HepG2 (cell line): ENCODE data around the gene CEP83. TPM values are rescaled to one million over a fixed set of nuclear protein-coding genes. Genes with fewer than 3 reads are reported as not detected.

Experiments
- ATAC-seq: fragments of 200-7000 bp; cut with Tn5 transposase; 3 replicates; pipeline ENCODE4 v1.9.1; 2020; ENCODE audit warnings: mild to moderate bottlenecking, moderate library complexity
- BruUV-seq: library from RNA; stranded (reverse); fragments of 400-500 nt; replicated peaks from 2 replicates; lab custom pipeline; 2021; lab: Mats Ljungman, UMichigan
- CTCF ChIA-PET: fragments of 300-600 bp; formaldehyde crosslinking; extraction: SDS; loops from one replicate; lab custom pipeline; 2021; ENCODE audit warnings: low total read pairs, inconsistent platforms, low intra/inter-chr PET ratio; lab: Yijun Ruan, JAX
- POLR2A ChIA-PET: fragments of 350-600 bp; sonication (Branson Sonifier 250); formaldehyde crosslinking; loops from one replicate; lab custom pipeline; 2020; ENCODE audit warnings: antibody characterized with exemption, inconsistent platforms; lab: Yijun Ruan, JAX
- DNase-seq: peaks from one replicate; pipeline ENCODE4 v3.0.0-alpha.2; 2015; ENCODE audit warnings: low spot score
- FAIRE-seq: peaks from 3 replicates; lab custom pipeline; 2011; peaks lifted over from hg19 to GRCh38; lab: Jason Lieb, UNC
- H2AFZ ChIP-seq: one replicate; pipeline ENCODE4 v1.6.1; 2011; ENCODE audit warnings: low read length, inconsistent platforms
- H3K27ac ChIP-seq: fragments of 300-600 bp; 3 replicates; pipeline ENCODE4 v1.8.0; 2011; ENCODE audit warnings: mixed run types, mild to moderate bottlenecking, mixed read lengths, low read length, inconsistent platforms; ENCODE audit not compliant: insufficient read depth; ENCODE audit errors: extremely low read length
- H3K27me3 ChIP-seq, 2 experiments: fragments of 200-600 bp in 1 of 2; 2 replicates in 1 of 2; 3 replicates in 1 of 2; pipeline versions ENCODE4 v1.6.0 to v1.8.0; 2011; ENCODE audit warnings: low read length in 2 of 2, mild to moderate bottlenecking in 2 of 2, moderate library complexity in 2 of 2, inconsistent platforms in 1 of 2; ENCODE audit not compliant: insufficient read depth in 2 of 2, control insufficient read depth in 1 of 2
- H3K36me3 ChIP-seq, 2 experiments: fragments of 200-600 bp in 1 of 2; replicated peaks in 1 of 2; 2 replicates in 1 of 2; 3 replicates in 1 of 2; pipeline versions ENCODE4 v1.5.1 to v1.8.0; 2011; ENCODE audit warnings: low read length in 2 of 2, inconsistent platforms in 1 of 2; ENCODE audit not compliant: insufficient read depth in 2 of 2, control insufficient read depth in 1 of 2
- H3K4me1 ChIP-seq: 2 replicates; pipeline ENCODE4 v1.5.1; 2012; ENCODE audit warnings: low read length, inconsistent platforms; ENCODE audit not compliant: insufficient read depth
- H3K4me2 ChIP-seq: 2 replicates; pipeline ENCODE4 v1.6.0; 2011; ENCODE audit warnings: low read depth, low read length, inconsistent platforms
- H3K4me3 ChIP-seq, 3 experiments: fragments of 200-600 bp in 1 of 3; sonication (generic), shearing (Covaris generic) in 1 of 3; replicated peaks in 1 of 3; 2 replicates each; pipeline ENCODE4 v1.5.1; 2011 to 2016; ENCODE audit warnings: low read length in 3 of 3, inconsistent platforms in 2 of 3, low read depth in 2 of 3, mild to moderate bottlenecking in 2 of 3, control low read depth in 1 of 3, mixed read lengths in 1 of 3; ENCODE audit not compliant: insufficient read depth in 1 of 3
- H3K79me2 ChIP-seq: one replicate; pipeline ENCODE4 v1.6.1; 2011; ENCODE audit warnings: low read length, inconsistent platforms; ENCODE audit not compliant: insufficient read depth
- H3K9ac ChIP-seq: 2 replicates; pipeline ENCODE4 v1.6.0; 2011; ENCODE audit warnings: mild to moderate bottlenecking, low read depth, low read length, inconsistent platforms; ENCODE audit not compliant: insufficient read depth
- H3K9me3 ChIP-seq: 2 replicates; pipeline ENCODE4 v1.5.1; 2012; ENCODE audit warnings: mild to moderate bottlenecking, low read length
- H4K20me1 ChIP-seq: 2 replicates; pipeline ENCODE4 v1.6.0; 2011; ENCODE audit warnings: inconsistent platforms, mild to moderate bottlenecking, low read length, moderate library complexity; ENCODE audit not compliant: insufficient read depth
- CREB3 ChIP-seq: sonication (generic); formaldehyde crosslinking; IDR thresholded peaks from 2 replicates; pipeline ENCODE4 v1.5.0; 2020; ENCODE audit warnings: missing genetic modification reagents
- LCORL ChIP-seq, 2 experiments: fragments of 450-650 bp in 1 of 2; sonication (generic) in 1 of 2; formaldehyde crosslinking in 1 of 2; IDR thresholded peaks; 2 replicates each; pipeline versions ENCODE4 v1.5.0 to v1.6.1; 2017 to 2020; ENCODE audit warnings: antibody characterized with exemption in 1 of 2, missing genetic modification reagents in 1 of 2
- MEIS2 ChIP-seq: sonication (generic); formaldehyde crosslinking; IDR thresholded peaks from 2 replicates; pipeline ENCODE4 v1.9.0; 2021; ENCODE audit warnings: mild to moderate bottlenecking, missing genetic modification reagents
- NRL ChIP-seq: sonication (generic); formaldehyde crosslinking; IDR thresholded peaks from 2 replicates; pipeline ENCODE4 v1.5.0; 2020; ENCODE audit warnings: missing genetic modification reagents, mild to moderate bottlenecking, moderate library complexity, borderline replicate concordance
- ZBTB21 ChIP-seq: sonication (generic); formaldehyde crosslinking; IDR thresholded peaks from 2 replicates; pipeline ENCODE4 v1.4.0; 2020; ENCODE audit warnings: missing genetic modification reagents
- WGBS: methylation state at CpG from one replicate; pipeline ENCODE4 v1.1.6; 2017; ENCODE audit warnings: low lambda C conversion rate; 5-methylcytosine and 5-hydroxymethylcytosine counted together
- in situ Hi-C: cut with HindIII; loops from 2 replicates; pipeline ENCODE4 v1.10.0; 2017; ENCODE audit warnings: low pct_unique_long_range_greater_than_20kb; ENCODE audit not compliant: extremely low pct_ligation_motif_present
- intact Hi-C: fragments of 100-400 bp; cut with micrococcal nuclease; formaldehyde crosslinking; loops from one replicate; pipeline ENCODE4 v1.10.0; 2022; ENCODE audit not compliant: unreplicated experiment
- polyA plus RNA-seq, 8 experiments: library from polyadenylated mRNA; depleted of rRNA in 3 of 8; stranded (reverse) in 7 of 8; unstranded in 1 of 8; fragments of >200 nt; fragmentation: Illumina TruSeq in 4 of 8; extraction: Trizol in 4 of 8; gene quantifications; 2 replicates each; pipeline versions ENCODE4 v1.2.1 to v1.2.3, GENCODE V29; 2011 to 2016; ENCODE audit warnings: low read depth in 4 of 8, missing spikeins in 1 of 8, mixed read lengths in 1 of 8; ENCODE audit not compliant: insufficient read depth in 1 of 8
- total RNA-seq, 5 experiments: library from RNA; depleted of rRNA; stranded (reverse); fragments of >200 nt; fragmentation: Illumina TruSeq; extraction: Trizol; gene quantifications; 2 replicates each; pipeline ENCODE4 v1.2.3, GENCODE V29; 2016; ENCODE audit warnings: low read depth in 1 of 5
- TF ChIP-seq, protein P1 (sequence below), 2 experiments: sonication (generic) in 1 of 2; formaldehyde crosslinking in 1 of 2; IDR thresholded peaks; 2 replicates each; pipeline versions ENCODE4 v1.4.0 to v1.6.1; 2018 to 2020; ENCODE audit warnings: missing genetic modification reagents in 2 of 2, borderline replicate concordance in 1 of 2, low read depth in 1 of 2, mild to moderate bottlenecking in 1 of 2, missing biosample characterization in 1 of 2

Gene CEP83
- total and polyA plus RNA-seq, 2 of the 13 experiments (the other 11 are each of a cell fraction or from before 2014, with no cell fraction given), result 6.2 to 19.2 TPM

DNA sequence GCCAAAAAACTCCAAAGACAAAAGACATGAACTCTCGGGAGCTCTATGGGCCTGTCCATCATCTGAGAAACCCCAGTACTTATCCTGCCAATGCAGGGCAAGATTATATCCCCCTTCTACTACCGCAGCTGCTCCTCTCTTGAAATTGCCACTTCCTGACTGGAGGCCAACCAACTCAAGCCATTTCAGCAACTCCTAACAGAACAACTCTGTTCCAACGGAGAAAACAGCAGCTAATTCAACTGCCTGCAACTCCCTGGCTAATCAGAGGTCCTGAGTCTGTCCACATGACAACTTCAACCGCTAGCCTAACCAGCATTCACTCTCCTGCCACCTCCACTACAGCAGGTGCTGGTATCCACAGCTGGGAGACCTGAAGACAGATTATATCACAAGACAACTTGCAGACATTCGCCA, 24.1 kb downstream of the CEP83 start:
- Histone ChIP-seq H3K9ac (no peak overlapping the region), H3K79me2 (peaks cover 25% of the 10 kb centered on the region), H3K36me3 (no peaks in the 10 kb centered on the region), H3K27ac (no peak overlapping the region), H3K27me3 (no peaks in the 10 kb centered on the region), H3K4me2 (no peak overlapping the region), H3K4me3 (no peak overlapping the region), H4K20me1 (no peaks in the 10 kb centered on the region), H2AFZ (no peak overlapping the region), H3K4me1 (peaks cover 39% of the 10 kb centered on the region), H3K9me3 (peaks cover 8% of the 10 kb centered on the region)
- no TSS peak for BruUV-seq
- ATAC-seq (no peak), FAIRE-seq (no peak), DNase-seq (no peak)
- ChIA-PET POLR2A (interaction anchor here (0.9 kb wide), 1 partner anchor 24 kb away, joined by 3 read pairs; no protein-coding TSS in a partner anchor), CTCF (no interaction called here)
- WGBS, result 84% methylated on average over 5 of the region's 5 CpGs
- intact Hi-C loops (loop anchor here (2.0 to 10.0 kb wide), 2 partner anchors 97 to 111 kb away; no protein-coding TSS in a partner anchor), in situ Hi-C loops (loop anchor here (10.0 kb wide), 1 partner anchor 291 kb away; the partner anchor contains the start of gene PLXNC1)
- no peak for TF ChIP-seq MEIS2
- no peak for TF ChIP-seq CREB3 (CRISPR knock-in tag)
- no peak for TF ChIP-seq LCORL (IDR thresholded peaks at IDR 0.05)
- TF ChIP-seq LCORL (CRISPR knock-in tag; IDR thresholded peaks at IDR 0.05), result no peak
- TF ChIP-seq, protein P1, sequence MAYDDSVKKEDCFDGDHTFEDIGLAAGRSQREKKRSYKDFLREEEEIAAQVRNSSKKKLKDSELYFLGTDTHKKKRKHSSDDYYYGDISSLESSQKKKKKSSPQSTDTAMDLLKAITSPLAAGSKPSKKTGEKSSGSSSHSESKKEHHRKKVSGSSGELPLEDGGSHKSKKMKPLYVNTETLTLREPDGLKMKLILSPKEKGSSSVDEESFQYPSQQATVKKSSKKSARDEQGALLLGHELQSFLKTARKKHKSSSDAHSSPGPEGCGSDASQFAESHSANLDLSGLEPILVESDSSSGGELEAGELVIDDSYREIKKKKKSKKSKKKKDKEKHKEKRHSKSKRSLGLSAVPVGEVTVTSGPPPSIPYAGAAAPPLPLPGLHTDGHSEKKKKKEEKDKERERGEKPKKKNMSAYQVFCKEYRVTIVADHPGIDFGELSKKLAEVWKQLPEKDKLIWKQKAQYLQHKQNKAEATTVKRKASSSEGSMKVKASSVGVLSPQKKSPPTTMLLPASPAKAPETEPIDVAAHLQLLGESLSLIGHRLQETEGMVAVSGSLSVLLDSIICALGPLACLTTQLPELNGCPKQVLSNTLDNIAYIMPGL (CRISPR knock-in tag; IDR thresholded peaks at IDR 0.05; ENCODE audit: borderline replicate concordance in 1 of 2, low read depth in 1 of 2), result no peak
- no peak for TF ChIP-seq ZBTB21 (CRISPR knock-in tag)
- no peak for TF ChIP-seq NRL
